Epithelial cell of proximal tubule (primary cell): Measurements from ENCODE around the gene FARSA. TPM values are rescaled to one million over a fixed set of nuclear protein-coding genes. Genes with fewer than 3 reads are reported as not detected.

Experiments used
- DNase-seq: peaks from one replicate; pipeline ENCODE4 v3.0.0-alpha.2; 2011; ENCODE audit warnings: low read depth
- H3K4me3 ChIP-seq: 2 replicates; pipeline ENCODE4 v1.5.1; 2011; ENCODE audit warnings: low read depth, mild to moderate bottlenecking, low read length
- CTCF ChIP-seq: conservative IDR thresholded peaks from 2 replicates; pipeline ENCODE4 v1.5.1; 2012; ENCODE audit warnings: low read depth, mild to moderate bottlenecking, low read length
- total RNA-seq: library from RNA; depleted of rRNA; stranded (reverse); fragments of >200 nt; gene quantifications from 2 replicates; pipeline ENCODE4 v1.2.3, GENCODE V29; 2015

The FARSA gene
- total RNA-seq, 1 donor from 2014 or later: 89.1 TPM

DNA sequence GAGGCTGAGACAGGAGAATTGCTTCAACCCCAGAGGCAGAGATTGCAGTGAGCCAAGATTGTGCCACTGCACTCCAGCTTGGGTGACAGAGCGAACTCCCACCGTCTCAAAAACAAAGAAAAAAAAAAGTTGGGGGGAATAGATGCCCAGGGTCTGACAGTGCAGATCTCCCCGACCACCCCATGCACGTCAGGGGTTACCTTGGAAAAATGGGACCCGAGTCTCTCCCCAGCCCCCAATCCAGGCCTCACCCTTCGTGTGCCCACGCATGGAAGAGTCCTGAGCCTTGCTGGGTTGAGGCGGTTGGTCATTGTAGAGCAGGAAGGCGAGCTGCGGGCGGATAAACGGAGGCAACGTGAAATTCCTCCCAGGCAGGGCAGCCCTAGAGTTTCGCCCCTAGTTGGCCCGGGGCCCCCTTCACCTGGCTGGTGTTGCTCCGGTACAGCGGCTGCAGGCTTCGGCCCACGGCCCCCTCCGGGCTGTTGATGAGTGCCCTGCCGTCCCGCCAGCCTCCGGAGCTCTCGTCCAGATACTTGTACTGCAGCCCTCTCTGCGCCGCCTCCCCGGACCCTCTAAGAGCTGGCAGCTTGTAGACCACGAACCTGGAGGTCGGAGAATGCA lies 52.9 kb downstream of the FARSA start:
- TF ChIP-seq CTCF: no peak
- H3K4me3 ChIP-seq: peak overlapping the region; percentile 75
- DNase-seq: no peak

DNA sequence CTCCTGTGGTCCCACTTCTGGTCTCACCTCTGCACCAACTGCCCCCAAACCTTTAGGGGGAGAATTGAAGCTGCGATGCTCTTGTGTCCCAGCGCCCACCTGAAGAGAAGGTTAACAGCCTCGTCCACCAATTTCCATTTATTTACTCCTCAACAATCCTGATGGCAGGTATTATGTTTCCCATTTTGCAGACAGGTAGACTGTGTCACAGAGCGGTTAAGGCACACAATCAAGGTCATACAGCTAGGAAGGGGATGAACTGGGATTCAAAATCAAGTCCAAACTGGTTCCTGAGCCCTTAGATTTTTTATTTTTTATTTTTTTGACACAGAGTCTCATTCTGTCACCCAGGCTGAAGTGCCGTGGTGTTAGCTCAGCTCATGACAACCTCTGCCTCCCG lies 58.4 kb downstream of the FARSA start:
- TF ChIP-seq CTCF: no peak
- no peak overlapping the region for H3K4me3 ChIP-seq
- no peak for DNase-seq

DNA sequence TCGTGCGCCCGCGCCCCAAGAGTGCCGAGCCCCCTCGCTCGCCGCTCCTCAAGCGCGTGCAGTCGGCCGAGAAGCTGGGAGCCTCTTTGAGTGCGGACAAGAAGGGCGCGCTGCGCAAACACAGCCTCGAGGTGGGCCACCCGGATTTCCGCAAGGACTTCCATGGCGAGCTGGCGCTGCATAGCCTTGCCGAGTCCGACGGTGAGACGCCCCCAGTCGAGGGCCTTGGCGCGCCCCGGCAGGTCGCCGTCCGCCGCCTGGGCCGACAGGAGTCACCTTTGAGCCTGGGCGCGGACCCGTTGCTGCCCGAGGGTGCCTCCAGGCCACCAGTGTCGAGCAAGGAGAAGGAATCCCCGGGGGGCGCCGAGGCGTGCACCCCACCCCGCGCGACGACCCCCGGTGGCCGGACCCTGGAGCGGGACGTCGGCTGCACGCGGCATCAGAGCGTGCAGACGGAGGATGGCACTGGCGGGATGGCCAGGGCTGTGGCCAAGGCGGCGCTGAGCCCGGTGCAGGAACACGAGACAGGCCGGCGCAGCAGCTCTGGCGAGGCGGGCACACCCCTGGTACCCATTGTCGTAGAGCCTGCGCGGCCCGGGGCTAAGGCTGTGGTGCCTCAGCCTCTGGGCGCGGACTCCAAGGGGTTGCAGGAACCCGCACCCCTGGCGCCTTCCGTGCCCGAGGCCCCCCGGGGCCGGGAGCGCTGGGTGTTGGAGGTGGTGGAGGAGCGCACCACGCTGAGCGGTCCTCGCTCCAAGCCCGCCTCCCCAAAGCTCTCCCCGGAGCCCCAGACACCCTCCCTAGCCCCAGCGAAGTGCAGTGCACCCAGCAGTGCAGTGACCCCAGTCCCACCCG lies 59.4 kb downstream of the FARSA start:
- DNase-seq: no peak
- no peak overlapping the region for H3K4me3 ChIP-seq
- TF ChIP-seq CTCF: no peak

GRCh38 chr19:12872941-12873890 lies 60.3 kb downstream of the FARSA start:
- H3K4me3 ChIP-seq: peak overlapping the region; percentile 46
- peak; percentile 50 for DNase-seq

More at GRCh38 chr19:12872941-12873890, 60.3 kb downstream of the FARSA start:
- peak; percentile 4 for TF ChIP-seq CTCF

Other genes with a start within 250 kb of the FARSA start
- gene GNG14, start 245.7 kb downstream of the FARSA start, total RNA-seq: not detected in 2 replicates
- 18.5 and 21.3 TPM in 2 replicates for gene FBXW9, start 237.1 kb downstream of the FARSA start, total RNA-seq
- 21.9 and 33.3 TPM in 2 replicates for gene TNPO2, start 209.8 kb downstream of the FARSA start, total RNA-seq
- gene TRIR, start 199.0 kb downstream of the FARSA start, total RNA-seq: 430 and 635 TPM in 2 replicates
- 86.6 and 151 TPM in 2 replicates for gene GET3, start 196.2 kb downstream of the FARSA start, total RNA-seq
- not detected in 2 replicates for gene BEST2, start 181.9 kb downstream of the FARSA start, total RNA-seq
- 12.3 and 26.3 TPM in 2 replicates for gene HOOK2, start 158.2 kb downstream of the FARSA start, total RNA-seq
- 127 and 251 TPM in 2 replicates for gene JUNB, start 142.2 kb downstream of the FARSA start, total RNA-seq
- gene PRDX2, start 131.9 kb downstream of the FARSA start, total RNA-seq: 463 and 571 TPM in 2 replicates
- not detected in 2 replicates for gene THSD8, start 131.6 kb downstream of the FARSA start, total RNA-seq
- 49.6 and 62.7 TPM in 2 replicates for gene RNASEH2A, start 127.1 kb downstream of the FARSA start, total RNA-seq
- not detected in 2 replicates for gene RTBDN, start 99.1 kb downstream of the FARSA start, total RNA-seq
- gene MAST1, start 95.2 kb downstream of the FARSA start, total RNA-seq: 0.22 and 1.5 TPM in 2 replicates
- 21.0 and 24.0 TPM in 2 replicates for gene DNASE2, start 52.3 kb downstream of the FARSA start, total RNA-seq
- gene KLF1, start 46.5 kb downstream of the FARSA start, total RNA-seq: 0.51 TPM in 1 of 2 replicates, not detected in the other
- 43.4 and 49.1 TPM in 2 replicates for gene GCDH, start 42.6 kb downstream of the FARSA start, total RNA-seq
- gene SYCE2, start 14.4 kb downstream of the FARSA start, total RNA-seq: 0.22 and 1.3 TPM in 2 replicates
- gene CALR, start 4.9 kb upstream of the FARSA start, total RNA-seq: 1,613 and 1,812 TPM in 2 replicates
- 108 and 129 TPM in 2 replicates for gene RAD23A, start 12.2 kb upstream of the FARSA start, total RNA-seq
- gene GADD45GIP1, start 23.5 kb upstream of the FARSA start, total RNA-seq: 87.2 and 105 TPM in 2 replicates
- gene DAND5, start 35.9 kb upstream of the FARSA start, total RNA-seq: 0.06 and 0.07 TPM in 2 replicates
- 1.7 TPM in 1 of 2 replicates, not detected in the other for gene NFIX, start 61.8 kb upstream of the FARSA start, total RNA-seq
- gene LYL1, start 169.1 kb upstream of the FARSA start, total RNA-seq: 4.0 and 6.9 TPM in 2 replicates
- gene TRMT1, start 183.0 kb upstream of the FARSA start, total RNA-seq: 49.9 and 56.1 TPM in 2 replicates
- gene NACC1, start 184.6 kb upstream of the FARSA start, total RNA-seq: 72.2 and 114 TPM in 2 replicates
- gene STX10, start 216.7 kb upstream of the FARSA start, total RNA-seq: 89.0 and 92.7 TPM in 2 replicates
- gene IER2, start 216.7 kb upstream of the FARSA start, total RNA-seq: 105 and 145 TPM in 2 replicates